HepG2 (cell line): ENCODE results near the gene DUSP2.

Source experiments
- PHF20 ChIP-seq: sonication (generic); formaldehyde crosslinking; IDR thresholded peaks from 2 replicates; pipeline ENCODE4 v1.5.0; 2020; ENCODE audit warnings: mild to moderate bottlenecking, missing genetic modification reagents
- ZNF350 ChIP-seq: sonication (generic); formaldehyde crosslinking; IDR thresholded peaks from 2 replicates; pipeline ENCODE4 v1.4.0; 2020; ENCODE audit warnings: mild to moderate bottlenecking, low read depth, missing genetic modification reagents, borderline replicate concordance

GRCh38 chr2:96150007-96150640 lies 4.9 kb upstream of the DUSP2 start:
- TF ChIP-seq ZNF350 (CRISPR knock-in tag) (no peak), PHF20 (CRISPR knock-in tag) (no peak)
